Thyroid gland (tissue), 4 donors: ENCODE measurements around the gene LGR4.

ENCODE experiments used
- CTCF ChIP-seq, 6 experiments: fragments of 200-600 bp in 3 of 6; fragments of 450-650 bp in 3 of 6; sonication (generic) in 3 of 6; IDR thresholded peaks; one replicate each; pipeline ENCODE4 v1.5.1; 2016 to 2019; ENCODE audit warnings: antibody characterized with exemption in 6 of 6, mild to moderate bottlenecking in 2 of 6, inconsistent platforms in 1 of 6, moderate library complexity in 1 of 6
- POLR2A ChIP-seq, 2 donors: fragments of 450-650 bp; IDR thresholded peaks; one replicate each; pipeline ENCODE4 v1.6.1; 2017; ENCODE audit warnings: antibody characterized with exemption in 2 of 2, mild to moderate bottlenecking in 2 of 2, moderate library complexity in 1 of 2

- no peak for TF ChIP-seq CTCF (IDR thresholded peaks at IDR 0.05)
- TF ChIP-seq POLR2A (IDR thresholded peaks at IDR 0.05), result no peak
These were observed 57.9 kb downstream of the LGR4 start for GRCh38 chr11:27414644-27415043.
